Neural progenitor cell (in vitro differentiated cells): Measurements from ENCODE around the gene OLFM1. TPM values are rescaled to one million over a fixed set of nuclear protein-coding genes. Genes with fewer than 3 reads are reported as not detected.
A peak's percentile ranks its signal among the peaks of the same experiment; 100 is the strongest.

ENCODE experiments used
- DNase-seq: peaks from one replicate; pipeline ENCODE4 v3.0.0-alpha.2; 2016; ENCODE audit warnings: low spot score
- H2AFZ ChIP-seq: fragments of 200-600 bp; sonication (generic); replicated peaks from 2 replicates; pipeline ENCODE4 v1.6.1; 2016; ENCODE audit warnings: antibody characterized with exemption
- H3F3A ChIP-seq: fragments of 200-600 bp; sonication (generic); 2 replicates; pipeline ENCODE4 v1.6.1; 2016; ENCODE audit warnings: antibody characterized with exemption, low read depth
- H3K27ac ChIP-seq: fragments of 200-600 bp; sonication (generic); 2 replicates; pipeline ENCODE4 v1.5.1; 2016; ENCODE audit warnings: mild to moderate bottlenecking
- H3K27me3 ChIP-seq: fragments of 200-600 bp; sonication (generic); 2 replicates; pipeline ENCODE4 v1.6.1; 2016; ENCODE audit warnings: mild to moderate bottlenecking, moderate library complexity
- H3K36me3 ChIP-seq: fragments of 200-600 bp; sonication (generic); 2 replicates; pipeline ENCODE4 v1.5.1; 2016
- H3K4me1 ChIP-seq: fragments of 200-600 bp; sonication (generic); 2 replicates; pipeline ENCODE4 v1.6.1; 2016; ENCODE audit warnings: mixed run types
- H3K4me2 ChIP-seq: fragments of 200-600 bp; sonication (generic); 2 replicates; pipeline ENCODE4 v1.6.1; 2016
- H3K4me3 ChIP-seq: fragments of 200-600 bp; sonication (generic); 2 replicates; pipeline ENCODE4 v1.5.1; 2016
- H3K79me2 ChIP-seq: fragments of 200-600 bp; sonication (generic); 2 replicates; pipeline ENCODE4 v1.6.1; 2016; ENCODE audit warnings: low read depth
- H3K9ac ChIP-seq: fragments of 200-600 bp; sonication (generic); 2 replicates; pipeline ENCODE4 v1.6.1; 2016
- H3K9me3 ChIP-seq: fragments of 200-600 bp; sonication (generic); 2 replicates; pipeline ENCODE4 v1.5.1; 2016; ENCODE audit warnings: low read depth
- H4K20me1 ChIP-seq: fragments of 200-600 bp; sonication (generic); 2 replicates; pipeline ENCODE4 v1.6.1; 2016; ENCODE audit warnings: low read depth
- H3K27ac Mint-ChIP-seq: 3 replicates; pipeline ENCODE4 v1.8.0; 2021; ENCODE audit warnings: mixed read lengths
- H3K27me3 Mint-ChIP-seq: 2 replicates; pipeline ENCODE4 v1.8.0; 2022; ENCODE audit warnings: low read depth, mild to moderate bottlenecking, inconsistent platforms, moderate library complexity, mixed read lengths; ENCODE audit not compliant: insufficient read depth
- H3K36me3 Mint-ChIP-seq: 3 replicates; pipeline ENCODE4 v1.8.0; 2021; ENCODE audit warnings: mixed read lengths
- H3K4me1 Mint-ChIP-seq: 3 replicates; pipeline ENCODE4 v1.8.0; 2021; ENCODE audit warnings: mixed read lengths
- H3K4me3 Mint-ChIP-seq: 3 replicates; pipeline ENCODE4 v1.8.0; 2021; ENCODE audit warnings: mild to moderate bottlenecking, moderate library complexity, mixed read lengths
- H3K9me3 Mint-ChIP-seq: 3 replicates; pipeline ENCODE4 v1.8.0; 2020; ENCODE audit warnings: mixed read lengths
- CTCF ChIP-seq: fragments of 200-600 bp; sonication (generic); IDR thresholded peaks from 2 replicates; pipeline ENCODE4 v1.5.1; 2017; ENCODE audit warnings: antibody characterized with exemption, mild to moderate bottlenecking
- EZH2 ChIP-seq: fragments of 200-600 bp; sonication (generic); IDR thresholded peaks from 2 replicates; pipeline ENCODE4 v1.6.1; 2017; ENCODE audit warnings: antibody characterized with exemption, mild to moderate bottlenecking, moderate library complexity
- EZH2phosphoT487 ChIP-seq: fragments of 200-600 bp; sonication (generic); IDR thresholded peaks from 2 replicates; pipeline ENCODE4 v1.6.1; 2017; ENCODE audit warnings: antibody characterized with exemption
- total RNA-seq: library from RNA; depleted of rRNA; stranded (reverse); fragments of >200 nt; gene quantifications from 2 replicates; pipeline ENCODE4 v1.2.3, GENCODE V29; 2015; ENCODE audit warnings: low replicate concordance

The OLFM1 gene
- total RNA-seq, 1 donor from 2014 or later: 4.0 TPM

- H3F3A ChIP-seq: no peaks in the 10 kb centered on the region
- H3K27me3 Mint-ChIP-seq: peaks cover 14% of the 10 kb centered on the region
- no peak overlapping the region for H3K9ac ChIP-seq
- H3K36me3 ChIP-seq: no peaks in the 10 kb centered on the region
- H3K36me3 Mint-ChIP-seq: no peaks in the 10 kb centered on the region
- no peak overlapping the region for H3K27ac Mint-ChIP-seq
- no peak overlapping the region for H2AFZ ChIP-seq
- H3K4me1 Mint-ChIP-seq: peaks cover 4% of the 10 kb centered on the region
- H3K27ac ChIP-seq: no peak overlapping the region
- H3K9me3 Mint-ChIP-seq: no peaks in the 10 kb centered on the region
- H3K4me3 Mint-ChIP-seq: no peak overlapping the region
- H3K27me3 ChIP-seq: no peaks in the 10 kb centered on the region
- no peak overlapping the region for H3K4me2 ChIP-seq
- no peak overlapping the region for H3K4me3 ChIP-seq
- TF ChIP-seq CTCF (no peak), EZH2phosphoT487 (no peak), EZH2 (no peak)
- H3K4me1 ChIP-seq: no peaks in the 10 kb centered on the region
- H4K20me1 ChIP-seq: no peaks in the 10 kb centered on the region
- DNase-seq: no peak
- no peaks in the 10 kb centered on the region for H3K9me3 ChIP-seq
- no peaks in the 10 kb centered on the region for H3K79me2 ChIP-seq
Observed at GRCh38 chr9:135043345-135043744, 44.1 kb upstream of the OLFM1 start.

GRCh38 chr9:135045264-135045927, 42.1 kb upstream of the OLFM1 start:
- Histone ChIP-seq H3K27ac (no peak overlapping the region), H3K4me2 (no peak overlapping the region), H3K4me3 (no peak overlapping the region), H3K27me3 (no peaks in the 10 kb centered on the region), H4K20me1 (no peaks in the 10 kb centered on the region), H3F3A (no peaks in the 10 kb centered on the region), H3K9ac (no peak overlapping the region), H2AFZ (no peak overlapping the region), H3K4me1 (no peaks in the 10 kb centered on the region), H3K79me2 (no peaks in the 10 kb centered on the region), H3K36me3 (no peaks in the 10 kb centered on the region), H3K9me3 (no peaks in the 10 kb centered on the region)
- no peak for DNase-seq
- Mint-ChIP-seq H3K36me3 (no peaks in the 10 kb centered on the region), H3K27me3 (peaks cover 9% of the 10 kb centered on the region), H3K4me1 (peaks cover 20% of the 10 kb centered on the region), H3K9me3 (no peaks in the 10 kb centered on the region), H3K27ac (peak overlapping the region; percentile 16), H3K4me3 (no peak overlapping the region)
- TF ChIP-seq EZH2phosphoT487: no peak

GRCh38 chr9:135045928-135046738, 41.3 kb upstream of the OLFM1 start:
- H3K4me3 ChIP-seq: no peak overlapping the region
- Mint-ChIP-seq H3K27ac (peak overlapping the region; percentile 16), H3K4me3 (no peak overlapping the region), H3K9me3 (no peaks in the 10 kb centered on the region), H3K4me1 (peaks cover 26% of the 10 kb centered on the region), H3K36me3 (no peaks in the 10 kb centered on the region), H3K27me3 (peaks cover 9% of the 10 kb centered on the region)
- no peaks in the 10 kb centered on the region for H3K9me3 ChIP-seq
- H3K79me2 ChIP-seq: no peaks in the 10 kb centered on the region
- no peak overlapping the region for H3K27ac ChIP-seq
- no peaks in the 10 kb centered on the region for H3K4me1 ChIP-seq
- H3K27me3 ChIP-seq: no peaks in the 10 kb centered on the region
- H3K36me3 ChIP-seq: no peaks in the 10 kb centered on the region
- TF ChIP-seq EZH2 (no peak), CTCF (no peak), EZH2phosphoT487 (no peak)
- no peaks in the 10 kb centered on the region for H4K20me1 ChIP-seq
- DNase-seq: no peak
- H3F3A ChIP-seq: no peaks in the 10 kb centered on the region
- H2AFZ ChIP-seq: no peak overlapping the region
- H3K9ac ChIP-seq: no peak overlapping the region
- no peak overlapping the region for H3K4me2 ChIP-seq
